Measurements from ENCODE around the gene HSPB8.

HSPB8 gene

DNA sequence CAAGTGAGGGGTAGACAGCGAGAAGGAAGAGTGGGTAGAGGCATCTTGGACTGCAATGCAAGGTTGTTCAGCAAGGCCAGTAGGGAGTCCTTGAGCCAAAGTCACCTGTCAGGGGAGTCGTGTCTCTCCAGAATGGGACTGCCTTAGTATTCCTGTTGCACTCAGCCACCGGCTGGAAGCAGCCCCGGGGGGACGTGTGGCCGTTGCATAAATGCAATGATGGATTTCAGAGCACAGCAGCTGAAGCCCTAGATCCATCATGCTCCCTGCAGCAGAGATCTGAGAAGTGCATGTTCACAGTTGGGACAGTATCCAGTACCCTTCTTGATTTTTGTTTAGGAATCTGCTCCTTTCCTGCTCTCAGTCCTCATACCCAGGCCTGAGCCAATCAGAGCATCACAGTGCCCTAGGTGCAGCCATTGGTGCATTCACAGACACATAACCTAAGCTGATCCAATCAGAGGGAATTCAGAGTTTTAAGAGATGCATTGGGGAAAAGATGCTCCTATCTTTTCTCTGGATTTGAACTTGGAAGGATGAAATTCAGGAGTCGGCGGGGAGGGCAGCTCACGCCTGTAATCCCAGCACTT, 62.9 kb downstream of the HSPB8 start:
- H3K27ac ChIP-seq = no peak overlapping the region
- no peak for DNase-seq (ENCODE audit: low read depth, low spot score)
